Thyroid gland (tissue), 4 donors: ENCODE data around the gene FAM20B. TPM values are rescaled to one million over a fixed set of nuclear protein-coding genes. Genes with fewer than 3 reads are reported as not detected.
"Not testable (repeated sequence)": the region's sequence is repeated elsewhere in the genome, so short reads cannot be mapped to it uniquely, and the experiment has no call there.

Source experiments
- DNase-seq, 2 donors: peaks; one replicate each; pipeline ENCODE4 v3.0.0-alpha.2; 2019
- H3K27ac ChIP-seq, 3 donors: fragments of 200-600 bp; sonication (generic); 1 replicate in 2 of 3; 2 replicates in 1 of 3; pipeline ENCODE4 v1.5.1; 2016 to 2019; ENCODE audit warnings: mild to moderate bottlenecking in 1 of 3, moderate library complexity in 1 of 3
- H3K27me3 ChIP-seq: fragments of 200-600 bp; sonication (generic); one replicate; pipeline ENCODE4 v1.5.1; 2019
- H3K36me3 ChIP-seq, 2 donors: fragments of 200-600 bp; sonication (generic); one replicate each; pipeline ENCODE4 v1.5.1; 2016 to 2019
- H3K4me1 ChIP-seq, 2 donors: fragments of 200-600 bp; sonication (generic); one replicate each; pipeline ENCODE4 v1.5.1; 2017 to 2019
- H3K4me3 ChIP-seq, 3 donors: fragments of 200-600 bp; sonication (generic); replicated peaks in 1 of 3; 1 replicate in 2 of 3; 2 replicates in 1 of 3; pipeline ENCODE4 v1.5.1; 2016; ENCODE audit warnings: mild to moderate bottlenecking in 1 of 3
- H3K9me3 ChIP-seq: fragments of 200-600 bp; sonication (generic); one replicate; pipeline ENCODE4 v1.5.1; 2017
- CTCF ChIP-seq, 6 experiments: fragments of 200-600 bp in 3 of 6; fragments of 450-650 bp in 3 of 6; sonication (generic) in 3 of 6; IDR thresholded peaks; one replicate each; pipeline ENCODE4 v1.5.1; 2016 to 2019; ENCODE audit warnings: antibody characterized with exemption in 6 of 6, mild to moderate bottlenecking in 2 of 6, inconsistent platforms in 1 of 6, moderate library complexity in 1 of 6
- POLR2A ChIP-seq, 2 donors: fragments of 450-650 bp; IDR thresholded peaks; one replicate each; pipeline ENCODE4 v1.6.1; 2017; ENCODE audit warnings: antibody characterized with exemption in 2 of 2, mild to moderate bottlenecking in 2 of 2, moderate library complexity in 1 of 2
- WGBS, 2 donors: methylation state at CpG; one replicate each; pipeline ENCODE4 v1.1.5; 2017; 5-methylcytosine and 5-hydroxymethylcytosine counted together
- intact Hi-C: fragments of 100-400 bp; cut with DNase I; formaldehyde crosslinking; loops from one replicate; pipeline ENCODE4 v1.15.1; 2023
- total RNA-seq, 4 donors: library from RNA; depleted of rRNA; stranded (reverse); fragments of >200 nt; gene quantifications; one replicate each; pipeline ENCODE4 v1.2.3, GENCODE V29; 2016

The FAM20B gene
- total RNA-seq, 4 donors from 2014 or later: 24.3 to 39.2 (median 30.6) TPM

GRCh38 chr1:178997428-178997827 lies 28.3 kb upstream of the FAM20B start:
- intact Hi-C loops: no loop called here
- Histone ChIP-seq H3K36me3 (no peaks in the 10 kb centered on the region), H3K27ac (no peak overlapping the region), H3K4me1 (peaks cover 0 to 2% of the 10 kb centered on the region in 2 donors), H3K4me3 (no peak overlapping the region), H3K9me3 (no peaks in the 10 kb centered on the region), H3K27me3 (no peaks in the 10 kb centered on the region)
- TF ChIP-seq POLR2A (IDR thresholded peaks at IDR 0.05): no peak
- TF ChIP-seq CTCF (IDR thresholded peaks at IDR 0.05): no peak
- DNase-seq: no peak
- 89 to 91% methylated on average over 1 of the region's 1 CpG for WGBS, 2 donors

GRCh38 chr1:178998295-178998694 lies 27.4 kb upstream of the FAM20B start:
- peaks cover 3 to 9% of the 10 kb centered on the region in 2 donors for H3K4me1 ChIP-seq

GRCh38 chr1:178999061-178999460 lies 26.6 kb upstream of the FAM20B start:
- no peaks in the 10 kb centered on the region for H3K9me3 ChIP-seq
- H3K27me3 ChIP-seq: no peaks in the 10 kb centered on the region
- no peak for TF ChIP-seq CTCF (IDR thresholded peaks at IDR 0.05)
- no peak for TF ChIP-seq POLR2A (IDR thresholded peaks at IDR 0.05)
- WGBS, 2 donors: 92 to 95% methylated on average over 5 of the region's 5 CpGs
- intact Hi-C loops: no loop called here
- H3K27ac ChIP-seq: no peak overlapping the region
- no peak overlapping the region for H3K4me3 ChIP-seq
- H3K4me1 ChIP-seq: peaks cover 3 to 9% of the 10 kb centered on the region in 2 donors
- H3K36me3 ChIP-seq: no peaks in the 10 kb centered on the region
- DNase-seq: no peak

More at GRCh38 chr1:178998295-178998694, 27.4 kb upstream of the FAM20B start:
- 93 to 94% methylated on average over 3 of the region's 3 CpGs for whole genome bisulfite sequencing, 2 donors
- DNase-seq: no peak
- TF ChIP-seq POLR2A (IDR thresholded peaks at IDR 0.05) (no peak), CTCF (IDR thresholded peaks at IDR 0.05) (no peak)
- H3K4me3 ChIP-seq: no peak overlapping the region
- H3K9me3 ChIP-seq: no peaks in the 10 kb centered on the region
- intact Hi-C loops: no loop called here
- no peaks in the 10 kb centered on the region for H3K27me3 ChIP-seq
- no peak overlapping the region for H3K27ac ChIP-seq
- no peaks in the 10 kb centered on the region for H3K36me3 ChIP-seq

- DNase-seq: no peak
- Histone ChIP-seq H3K4me3 (no peak overlapping the region), H3K27ac (no peak overlapping the region), H3K36me3 (no peaks in the 10 kb centered on the region), H3K4me1 (peaks cover 3 to 9% of the 10 kb centered on the region in 2 donors), H3K27me3 (no peaks in the 10 kb centered on the region), H3K9me3 (no peaks in the 10 kb centered on the region)
- 94 to 100% methylated on average over 1 of the region's 1 CpG for WGBS, 2 donors
- intact Hi-C loops: loop anchor here (5.0 kb wide), 2 partner anchors 229 to 459 kb away; no protein-coding TSS in a partner anchor
- TF ChIP-seq POLR2A (IDR thresholded peaks at IDR 0.05): no peak
Observed at GRCh38 chr1:179001451-179001850, 24.2 kb upstream of the FAM20B start.

- not testable (repeated sequence) for H3K36me3 ChIP-seq, H3K4me3 ChIP-seq, H3K27ac ChIP-seq, H3K9me3 ChIP-seq, H3K4me1 ChIP-seq, H3K27me3 ChIP-seq, DNase-seq
- intact Hi-C loops: loop anchor here (5.0 kb wide), 2 partner anchors 230 to 460 kb away; no protein-coding TSS in a partner anchor
- WGBS, 2 donors: 87 to 93% methylated on average over 8 of the region's 8 CpGs
Observed at GRCh38 chr1:179002064-179002463, 23.6 kb upstream of the FAM20B start.

- no peak overlapping the region for H3K4me3 ChIP-seq
- 21 to 32% methylated on average over 11 to 19 of the region's 20 CpGs for WGBS, 2 donors
- H3K36me3 ChIP-seq: no peaks in the 10 kb centered on the region
- peak overlapping the region in 1 of 3 donors; percentile 7 for H3K27ac ChIP-seq
- peaks cover 3 to 9% of the 10 kb centered on the region in 2 donors for H3K4me1 ChIP-seq
- intact Hi-C loops: loop anchor here (5.0 kb wide), 2 partner anchors 230 to 460 kb away; no protein-coding TSS in a partner anchor
- TF ChIP-seq CTCF (IDR thresholded peaks at IDR 0.05): peak; percentile 90 to 99 (median 95)
- TF ChIP-seq POLR2A (IDR thresholded peaks at IDR 0.05): no peak
- no peaks in the 10 kb centered on the region for H3K9me3 ChIP-seq
- DNase-seq: peak; percentile 79 to 80
- H3K27me3 ChIP-seq: no peaks in the 10 kb centered on the region
Observed at GRCh38 chr1:179002552-179003345, 22.9 kb upstream of the FAM20B start.
